ENCODE data around the gene CLASP1.

CLASP1 gene

GRCh38 chr2:121534007-121534406 lies 115.3 kb downstream of the CLASP1 start:
- no peak for DNase-seq

- no peak for DNase-seq
Observed at GRCh38 chr2:121532894-121533293, 116.4 kb downstream of the CLASP1 start.

GRCh38 chr2:121532347-121532766 lies 116.9 kb downstream of the CLASP1 start:
- no peak for DNase-seq

- DNase-seq, result peak; percentile 86
Observed at GRCh38 chr2:121530212-121530705, 119.0 kb downstream of the CLASP1 start.

GRCh38 chr2:121529439-121530211 lies 119.6 kb downstream of the CLASP1 start:
- peak; percentile 39 for DNase-seq

- DNase-seq, result no peak
Observed at GRCh38 chr2:121527009-121527682, 122.1 kb downstream of the CLASP1 start.

GRCh38 chr2:121524685-121525425 lies 124.4 kb downstream of the CLASP1 start:
- no peak for DNase-seq

GRCh38 chr2:121521359-121521758 lies 127.9 kb downstream of the CLASP1 start:
- DNase-seq, result no peak

GRCh38 chr2:121520641-121520994 lies 128.6 kb downstream of the CLASP1 start:
- DNase-seq, result no peak

GRCh38 chr2:121519732-121520640 lies 129.3 kb downstream of the CLASP1 start:
- DNase-seq, result no peak

- DNase-seq, result no peak
Observed at GRCh38 chr2:121519153-121519552, 130.1 kb downstream of the CLASP1 start.

- no peak for DNase-seq
Observed at GRCh38 chr2:121513597-121514333, 135.5 kb downstream of the CLASP1 start.

- DNase-seq, result no peak
Observed at GRCh38 chr2:121510857-121511256, 138.4 kb downstream of the CLASP1 start.

GRCh38 chr2:121506621-121507020 lies 142.6 kb downstream of the CLASP1 start:
- DNase-seq, result no peak

GRCh38 chr2:121505986-121506586 lies 143.2 kb downstream of the CLASP1 start:
- no peak for DNase-seq

GRCh38 chr2:121505005-121505404 lies 144.3 kb downstream of the CLASP1 start:
- no peak for DNase-seq

GRCh38 chr2:121504316-121504715 lies 144.9 kb downstream of the CLASP1 start:
- DNase-seq, result no peak

- no peak for DNase-seq
Observed at GRCh38 chr2:121502781-121503180, 146.5 kb downstream of the CLASP1 start.

GRCh38 chr2:121502246-121502645 lies 147.0 kb downstream of the CLASP1 start:
- no peak for DNase-seq

GRCh38 chr2:121501554-121501953 lies 147.7 kb downstream of the CLASP1 start:
- DNase-seq, result no peak

- DNase-seq, result no peak
Observed at GRCh38 chr2:121501031-121501430, 148.2 kb downstream of the CLASP1 start.
